Endothelial cell of umbilical vein (primary cell): ENCODE results near the gene SH3TC1. TPM values are rescaled to one million over a fixed set of nuclear protein-coding genes. Genes with fewer than 3 reads are reported as not detected.

ENCODE experiments used
- BruUV-seq: library from RNA; stranded (reverse); fragments of 400-500 nt; replicated peaks from 2 replicates; lab custom pipeline; 2021; lab: Mats Ljungman, UMichigan
- CTCF ChIA-PET: fragments of 300-600, 350-600 bp; sonication (Branson Sonifier 250); formaldehyde crosslinking; loops from one replicate; lab custom pipeline; 2021; ENCODE audit warnings: antibody characterized with exemption, inconsistent platforms; lab: Charles Lee
- POLR2A ChIA-PET: fragments of 300-600, 350-600 bp; sonication (Branson Sonifier 250); formaldehyde crosslinking; loops from one replicate; lab custom pipeline; 2021; ENCODE audit warnings: antibody characterized with exemption, inconsistent platforms; lab: Charles Lee
- DNase-seq: peaks from one replicate; pipeline ENCODE4 v3.0.0-alpha.2; 2011; ENCODE audit warnings: low read depth, low spot score
- FAIRE-seq: peaks from 2 replicates; lab custom pipeline; 2011; peaks lifted over from hg19 to GRCh38; lab: Jason Lieb, UNC
- H2AFZ ChIP-seq: 2 replicates; pipeline ENCODE4 v1.6.0; 2012; ENCODE audit warnings: low read depth, low read length, control low read depth, inconsistent platforms
- H3K27ac ChIP-seq: 2 replicates; pipeline ENCODE4 v1.5.1; 2011; ENCODE audit warnings: low read depth, mild to moderate bottlenecking, control low read depth, low read length, moderate library complexity; ENCODE audit not compliant: insufficient read depth
- H3K27me3 ChIP-seq, 2 experiments: 2 replicates each; pipeline versions ENCODE4 v1.6.0 to v1.6.1; 2011; ENCODE audit warnings: low read length in 2 of 2, mixed read lengths in 1 of 2; ENCODE audit not compliant: control insufficient read depth in 2 of 2, insufficient read depth in 2 of 2
- H3K36me3 ChIP-seq, 2 experiments: 2 replicates in 1 of 2; 3 replicates in 1 of 2; pipeline ENCODE4 v1.5.1; 2011; ENCODE audit warnings: low read length in 2 of 2, mild to moderate bottlenecking in 1 of 2, moderate library complexity in 1 of 2; ENCODE audit not compliant: control insufficient read depth in 2 of 2, insufficient read depth in 2 of 2; ENCODE audit errors: extremely low read depth in 1 of 2
- H3K4me1 ChIP-seq: 3 replicates; pipeline ENCODE4 v1.5.1; 2011; ENCODE audit warnings: mild to moderate bottlenecking, low read length; ENCODE audit not compliant: control insufficient read depth, insufficient read depth; ENCODE audit errors: extremely low read depth
- H3K4me2 ChIP-seq: 2 replicates; pipeline ENCODE4 v1.6.1; 2011; ENCODE audit warnings: low read length, control low read depth, mixed read lengths; ENCODE audit not compliant: insufficient read depth
- H3K4me3 ChIP-seq, 3 experiments: fragments of 200-600 bp in 1 of 3; sonication (generic), shearing (Covaris generic) in 1 of 3; replicated peaks in 1 of 3; 2 replicates each; pipeline ENCODE4 v1.5.1; 2011 to 2016; ENCODE audit warnings: control low read depth in 3 of 3, low read length in 3 of 3, mild to moderate bottlenecking in 2 of 3, inconsistent platforms in 1 of 3, low read depth in 1 of 3, moderate library complexity in 1 of 3; ENCODE audit not compliant: insufficient read depth in 1 of 3
- H3K79me2 ChIP-seq: 2 replicates; pipeline ENCODE4 v1.6.0; 2012; ENCODE audit warnings: low read length, inconsistent platforms; ENCODE audit not compliant: control insufficient read depth, insufficient read depth
- H3K9ac ChIP-seq: replicated peaks from 2 replicates; pipeline ENCODE3; 2011; ENCODE audit warnings: low read length, control low read depth; ENCODE audit not compliant: insufficient read depth; ENCODE audit errors: extremely low read depth
- H3K9me1 ChIP-seq: replicated peaks from 3 replicates; pipeline ENCODE4 v1.6.0; 2011; ENCODE audit warnings: mild to moderate bottlenecking, low read length; ENCODE audit not compliant: control insufficient read depth, insufficient read depth; ENCODE audit errors: extremely low read depth
- H3K9me3 ChIP-seq: replicated peaks from 2 replicates; pipeline ENCODE4 v1.5.1; 2012; ENCODE audit warnings: low read length, inconsistent platforms; ENCODE audit not compliant: control insufficient read depth, insufficient read depth
- H4K20me1 ChIP-seq: replicated peaks from 2 replicates; pipeline ENCODE3; 2011; ENCODE audit warnings: mild to moderate bottlenecking, low read length; ENCODE audit not compliant: control insufficient read depth, insufficient read depth; ENCODE audit errors: extremely low read depth
- EZH2 ChIP-seq: IDR thresholded peaks from 2 replicates; pipeline ENCODE4 v1.6.1; 2012; ENCODE audit warnings: borderline replicate concordance, low read depth, mild to moderate bottlenecking, moderate library complexity, low read length, inconsistent platforms; ENCODE audit not compliant: severe bottlenecking
- GATA2 ChIP-seq: IDR thresholded peaks from 2 replicates; pipeline ENCODE4 v1.7.0; 2011; ENCODE audit warnings: low read depth, mild to moderate bottlenecking, moderate library complexity, mixed read lengths, low read length; ENCODE audit not compliant: insufficient read length, insufficient read depth
- JUN ChIP-seq: IDR thresholded peaks from 2 replicates; pipeline ENCODE4 v1.6.1; 2011; ENCODE audit warnings: borderline replicate concordance, low read depth; ENCODE audit not compliant: insufficient read length, insufficient read depth
- MYC ChIP-seq: IDR thresholded peaks from one replicate; pipeline ENCODE4 v1.6.1; 2011; ENCODE audit warnings: mild to moderate bottlenecking, low read depth, low read length
- POLR2A ChIP-seq: IDR thresholded peaks from 2 replicates; pipeline ENCODE4 v1.6.1; 2012; ENCODE audit warnings: low read depth, mild to moderate bottlenecking, control low read depth, low read length
- POLR2AphosphoS5 ChIP-seq: IDR thresholded peaks from 2 replicates; pipeline ENCODE4 v1.6.1; 2012; ENCODE audit warnings: low read depth, mild to moderate bottlenecking, control low read depth, low read length, moderate library complexity; ENCODE audit not compliant: insufficient read depth
- dilution Hi-C: fragments of 300-500 bp; cut with MboI; formaldehyde crosslinking; loops from one replicate; pipeline ENCODE4 v1.15.0; 2019; ENCODE audit warnings: low sequenced_read_pairs; ENCODE audit not compliant: extremely low pct_ligation_motif_present
- intact Hi-C: fragments of 100-400 bp; cut with micrococcal nuclease; formaldehyde crosslinking; loops from one replicate; pipeline ENCODE4 v1.10.0; 2022
- polyA plus RNA-seq, 4 experiments: library from polyadenylated mRNA; depleted of rRNA in 3 of 4; stranded (reverse) in 3 of 4; unstranded in 1 of 4; fragments of >200 nt; gene quantifications; 2 replicates each; pipeline versions ENCODE4 v1.2.1 to v1.2.3, GENCODE V29; 2011 to 2012; ENCODE audit warnings: missing spikeins in 1 of 4
- total RNA-seq: library from RNA; stranded (reverse); gene quantifications from 2 replicates; pipeline ENCODE4 v1.2.3, GENCODE V29; 2021
- TF ChIP-seq, protein P1 (sequence below): IDR thresholded peaks from 2 replicates; pipeline ENCODE4 v1.6.1; 2011; ENCODE audit not compliant: insufficient read depth, insufficient read length
- TF ChIP-seq, protein P2 (sequence below), 2 donors: IDR thresholded peaks; 1 replicate in 1 of 2; 2 replicates in 1 of 2; pipeline ENCODE4 v1.5.1; 2011; ENCODE audit warnings: low read length in 2 of 2, mild to moderate bottlenecking in 2 of 2, moderate library complexity in 2 of 2, control low read depth in 1 of 2, inconsistent platforms in 1 of 2, low read depth in 1 of 2; ENCODE audit not compliant: insufficient read depth in 1 of 2; ENCODE audit errors: extremely low read depth in 1 of 2

Gene SH3TC1
- total and polyA plus RNA-seq, 2 donors (not counting 3 experiments of a cell fraction or from before 2014, with no cell fraction given) = 96.5 to 192 TPM

DNA sequence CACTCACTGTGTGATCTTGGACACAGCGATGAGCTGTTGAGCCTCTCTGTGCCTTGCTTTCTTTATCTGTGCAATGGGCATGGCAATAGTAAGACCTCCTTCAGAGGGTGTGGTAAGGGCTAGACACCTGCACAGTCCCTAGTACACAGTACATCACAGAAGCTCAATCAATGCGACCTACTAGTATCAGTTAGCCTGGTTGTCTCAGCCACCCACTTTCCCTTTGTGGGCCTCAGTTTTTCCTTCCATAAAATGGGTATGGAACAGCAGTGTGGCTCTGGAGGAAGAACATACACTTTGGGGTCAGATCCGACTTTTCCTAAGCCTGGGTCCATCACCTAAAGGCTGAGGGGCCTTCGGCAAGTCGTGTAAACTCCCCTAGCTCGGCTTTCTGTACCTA, 67.0 kb downstream of the SH3TC1 start:
- no TSS peak for BruUV-seq
- no peaks in the 10 kb centered on the region for H3K27me3 ChIP-seq
- no peak for FAIRE-seq
- no peak overlapping the region for H2AFZ ChIP-seq
- no peak overlapping the region for H3K9ac ChIP-seq
- no peaks in the 10 kb centered on the region for H4K20me1 ChIP-seq
- no peak overlapping the region for H3K27ac ChIP-seq
- no peak overlapping the region for H3K4me2 ChIP-seq
- H3K9me1 ChIP-seq = no peaks in the 10 kb centered on the region
- POLR2A ChIA-PET = no interaction called here
- peaks cover 11% of the 10 kb centered on the region for H3K4me1 ChIP-seq
- H3K36me3 ChIP-seq = no peaks in the 10 kb centered on the region
- TF ChIP-seq POLR2AphosphoS5 (no peak), EZH2 (no peak), JUN (no peak), GATA2 (no peak), POLR2A (no peak), MYC (no peak)
- TF ChIP-seq, protein P1, sequence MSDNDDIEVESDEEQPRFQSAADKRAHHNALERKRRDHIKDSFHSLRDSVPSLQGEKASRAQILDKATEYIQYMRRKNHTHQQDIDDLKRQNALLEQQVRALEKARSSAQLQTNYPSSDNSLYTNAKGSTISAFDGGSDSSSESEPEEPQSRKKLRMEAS = no peak
- TF ChIP-seq, protein P2, sequence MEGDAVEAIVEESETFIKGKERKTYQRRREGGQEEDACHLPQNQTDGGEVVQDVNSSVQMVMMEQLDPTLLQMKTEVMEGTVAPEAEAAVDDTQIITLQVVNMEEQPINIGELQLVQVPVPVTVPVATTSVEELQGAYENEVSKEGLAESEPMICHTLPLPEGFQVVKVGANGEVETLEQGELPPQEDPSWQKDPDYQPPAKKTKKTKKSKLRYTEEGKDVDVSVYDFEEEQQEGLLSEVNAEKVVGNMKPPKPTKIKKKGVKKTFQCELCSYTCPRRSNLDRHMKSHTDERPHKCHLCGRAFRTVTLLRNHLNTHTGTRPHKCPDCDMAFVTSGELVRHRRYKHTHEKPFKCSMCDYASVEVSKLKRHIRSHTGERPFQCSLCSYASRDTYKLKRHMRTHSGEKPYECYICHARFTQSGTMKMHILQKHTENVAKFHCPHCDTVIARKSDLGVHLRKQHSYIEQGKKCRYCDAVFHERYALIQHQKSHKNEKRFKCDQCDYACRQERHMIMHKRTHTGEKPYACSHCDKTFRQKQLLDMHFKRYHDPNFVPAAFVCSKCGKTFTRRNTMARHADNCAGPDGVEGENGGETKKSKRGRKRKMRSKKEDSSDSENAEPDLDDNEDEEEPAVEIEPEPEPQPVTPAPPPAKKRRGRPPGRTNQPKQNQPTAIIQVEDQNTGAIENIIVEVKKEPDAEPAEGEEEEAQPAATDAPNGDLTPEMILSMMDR (IDR thresholded peaks at IDR 0.05; ENCODE audit: extremely low read depth in 1 of 2, insufficient read depth in 1 of 2, low read depth in 1 of 2, low read length in 2 of 2) = no peak
- no peak for DNase-seq
- no peaks in the 10 kb centered on the region for H3K79me2 ChIP-seq
- CTCF ChIA-PET = interaction anchor here (1.3 to 6.4 kb wide), 10 partner anchors 23 to 151 kb away, joined by 3 to 242 read pairs (median 14); no protein-coding TSS in a partner anchor
- intact Hi-C loops (loop anchor here (2.0 to 10.0 kb wide), 4 partner anchors 77 to 329 kb away; partner anchors contain the start of gene CPZ), dilution Hi-C loops (no loop called here)
- no peak overlapping the region for H3K4me3 ChIP-seq
- H3K9me3 ChIP-seq = no peaks in the 10 kb centered on the region
